ENCODE data around the gene DIAPH3. TPM values are rescaled to one million over a fixed set of nuclear protein-coding genes. Genes with fewer than 3 reads are reported as not detected.

The DIAPH3 gene
- total and polyA plus RNA-seq, 2 of the 4 experiments (the other 2 are of a cell fraction): 8.9 to 9.3 TPM

DNA sequence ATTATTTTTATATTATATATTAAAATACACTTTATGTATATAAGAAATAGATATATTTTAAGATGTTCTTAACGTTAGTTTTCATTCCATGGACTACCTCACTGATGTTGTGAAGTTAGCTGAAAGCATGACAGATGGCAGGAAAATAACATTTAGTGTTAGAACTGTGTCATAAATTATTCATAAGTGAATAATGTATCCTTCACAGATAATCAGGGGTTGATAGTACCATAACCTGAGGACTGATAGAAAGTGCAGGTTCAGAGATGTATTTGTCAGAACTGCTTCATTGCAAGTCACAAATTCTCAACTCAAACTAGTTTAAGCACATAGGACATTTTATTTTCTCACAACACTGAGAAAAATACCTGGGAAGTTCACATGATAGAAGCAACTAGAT lies 14.6 kb upstream of the DIAPH3 start:
- CTCF ChIA-PET: interaction anchor here (0.8 kb wide), 1 partner anchor 14 kb away, joined by 3 read pairs; no protein-coding TSS in a partner anchor
- Histone ChIP-seq H3K9ac (ENCODE audit: low read depth, low read length) (no peak overlapping the region), H4K5ac (ENCODE audit: low read depth, low read length) (no peak overlapping the region), H3K9me3 (ENCODE audit: control insufficient read depth, insufficient read depth, low read length) (no peaks in the 10 kb centered on the region), H3K4me1 (ENCODE audit: control insufficient read depth, insufficient read depth, low read length) (no peaks in the 10 kb centered on the region), H3K79me1 (ENCODE audit: low read depth in 1 of 2, low read length in 2 of 2) (no peaks in the 10 kb centered on the region), H3K36me3 (ENCODE audit: control insufficient read depth, insufficient read depth, low read length) (no peaks in the 10 kb centered on the region), H3K27me3 (ENCODE audit: control insufficient read depth, insufficient read depth, low read length) (0 out of 2 replicates have a peak, but pooled peaks cover 2% of the 10 kb centered on the region), H3K18ac (ENCODE audit: low read depth, low read length) (no peak overlapping the region), H3K4ac (ENCODE audit: low read depth, low read length) (no peak overlapping the region), H3K9me1 (ENCODE audit: insufficient read depth, low read length) (no peaks in the 10 kb centered on the region), H2AK5ac (ENCODE audit: low read depth, low read length) (no peak overlapping the region), H2AK9ac (replicated peaks; ENCODE audit: low read depth, low read length, poor library complexity) (no peak overlapping the region), H2BK15ac (ENCODE audit: low read depth, low read length) (no peak overlapping the region), H3K23ac (ENCODE audit: low read depth, low read length) (no peak overlapping the region), H3K4me3 (ENCODE audit: insufficient read depth, low read depth, low read length) (no peak overlapping the region), H4K91ac (ENCODE audit: insufficient read depth, low read depth, low read length) (no peak overlapping the region), H2BK5ac (ENCODE audit: low read depth, low read length, poor library complexity, severe bottlenecking) (no peak overlapping the region), H2BK120ac (ENCODE audit: low read depth, low read length) (no peak overlapping the region), H3K27ac (ENCODE audit: insufficient read depth, low read length) (no peak overlapping the region), H4K8ac (ENCODE audit: low read depth in 2 of 2, low read length in 2 of 2) (no peak overlapping the region), H4K20me1 (ENCODE audit: insufficient read depth, low read length) (no peaks in the 10 kb centered on the region), H3K56ac (ENCODE audit: extremely low read depth, insufficient read depth, low read length) (no peak overlapping the region), H3K14ac (replicated peaks; ENCODE audit: low read depth, low read length) (no peak overlapping the region), H3K4me2 (ENCODE audit: low read depth, low read length) (no peak overlapping the region), H2AFZ (replicated peaks; ENCODE audit: low read length, poor library complexity) (no peak overlapping the region), H2BK20ac (ENCODE audit: low read depth, low read length) (no peak overlapping the region)
- intact Hi-C loops (cut with micrococcal nuclease): no loop called here
- in situ Hi-C loops (cut with MboI; ENCODE audit: low sequenced_read_pairs): no loop called here
- no peak for DNase-seq
- TF ChIP-seq BHLHE40 (IDR thresholded peaks at IDR 0.05; ENCODE audit: low read depth, low read length) (no peak), RAD21 (IDR thresholded peaks at IDR 0.05; ENCODE audit: low read length) (no peak)
- TF ChIP-seq, protein P1, sequence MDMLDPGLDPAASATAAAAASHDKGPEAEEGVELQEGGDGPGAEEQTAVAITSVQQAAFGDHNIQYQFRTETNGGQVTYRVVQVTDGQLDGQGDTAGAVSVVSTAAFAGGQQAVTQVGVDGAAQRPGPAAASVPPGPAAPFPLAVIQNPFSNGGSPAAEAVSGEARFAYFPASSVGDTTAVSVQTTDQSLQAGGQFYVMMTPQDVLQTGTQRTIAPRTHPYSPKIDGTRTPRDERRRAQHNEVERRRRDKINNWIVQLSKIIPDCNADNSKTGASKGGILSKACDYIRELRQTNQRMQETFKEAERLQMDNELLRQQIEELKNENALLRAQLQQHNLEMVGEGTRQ (IDR thresholded peaks at IDR 0.05; ENCODE audit: low read depth, low read length): no peak
- WGBS, 2 experiments (ENCODE audit: extremely low coverage in 2 of 2, insufficient read length in 1 of 2): no CpG with 5 or more reads among the region's 1 CpG
- dilution Hi-C loops (cut with HindIII; ENCODE audit: low sequenced_read_pairs, unreplicated experiment): no loop called here
- BruUV-seq (replicated peaks): no TSS peak
- no peak for ATAC-seq (ENCODE audit: low read depth)
- POLR2A ChIA-PET (ENCODE audit: unreplicated experiment): no interaction called here
